HG03097 (cell line): ENCODE results near the gene CEP162.
"Not testable (repeated sequence)": the region's sequence is repeated elsewhere in the genome, so short reads cannot be mapped to it uniquely, and the experiment has no call there.

Source experiments
- ATAC-seq: cut with Tn5 transposase; IDR thresholded peaks from one replicate; pipeline ENCODE4 v1.9.1; 2021; ENCODE audit not compliant: unreplicated experiment, low FRiP score

The CEP162 gene

GRCh38 chr6:84093441-84094435, 133.7 kb downstream of the CEP162 start:
- ATAC-seq, result no peak

GRCh38 chr6:84089552-84089951, 137.9 kb downstream of the CEP162 start:
- no peak for ATAC-seq

- ATAC-seq, result no peak
Observed at GRCh38 chr6:84089081-84089480, 138.4 kb downstream of the CEP162 start.

- ATAC-seq, result no peak
Observed at GRCh38 chr6:84086545-84087429, 140.7 kb downstream of the CEP162 start.

- ATAC-seq, result no peak
Observed at GRCh38 chr6:84086056-84086455, 141.4 kb downstream of the CEP162 start.

GRCh38 chr6:84084705-84085104, 142.7 kb downstream of the CEP162 start:
- ATAC-seq, result not testable (repeated sequence)

GRCh38 chr6:84082689-84083265, 144.7 kb downstream of the CEP162 start:
- ATAC-seq, result no peak

GRCh38 chr6:84081222-84081621, 146.2 kb downstream of the CEP162 start:
- no peak for ATAC-seq

- ATAC-seq, result no peak
Observed at GRCh38 chr6:84078335-84078734, 149.1 kb downstream of the CEP162 start.

- ATAC-seq, result no peak
Observed at GRCh38 chr6:84077645-84078044, 149.8 kb downstream of the CEP162 start.

GRCh38 chr6:84074988-84075781, 152.3 kb downstream of the CEP162 start:
- ATAC-seq, result no peak
